ENCODE results near the gene DTNBP1. TPM values are rescaled to one million over a fixed set of nuclear protein-coding genes. Genes with fewer than 3 reads are reported as not detected.
"Not testable (repeated sequence)": the region's sequence is repeated elsewhere in the genome, so short reads cannot be mapped to it uniquely, and the experiment has no call there.

DTNBP1 gene
- total and polyA plus RNA-seq, 2 experiments from 2014 or later, result 9.2 to 41.6 TPM

DNA sequence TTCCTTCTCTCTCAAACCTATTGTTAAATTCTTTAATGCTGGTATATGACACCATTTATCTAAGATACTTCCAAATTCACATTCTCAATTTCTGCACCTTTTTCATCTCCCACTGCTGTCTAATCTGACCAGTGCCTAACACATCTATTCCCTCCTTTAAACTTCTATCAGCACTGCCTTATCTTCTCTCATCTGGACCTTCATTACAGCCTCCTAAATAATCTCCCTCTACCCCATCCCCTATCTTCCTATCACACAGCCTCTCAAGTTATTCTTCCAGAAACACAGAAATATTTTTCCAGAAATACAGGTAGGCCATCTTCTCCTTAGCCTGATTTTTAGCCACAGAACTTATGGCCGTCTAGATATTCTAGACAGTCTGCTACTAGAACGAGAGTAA lies 5.5 kb downstream of the DTNBP1 start:
- Histone ChIP-seq H3K27me3 (no peaks in the 10 kb centered on the region), H3K4me1 (ENCODE audit: low read depth) (no peaks in the 10 kb centered on the region), H3K36me3 (no peaks in the 10 kb centered on the region), H3K27ac (no peak overlapping the region), H3K4me3 (no peak overlapping the region), H3K9me3 (ENCODE audit: low read depth) (no peaks in the 10 kb centered on the region)
- DNase-seq (ENCODE audit: low read depth in 1 of 2, low spot score in 1 of 2), result no peak
- TF ChIP-seq, protein P1, sequence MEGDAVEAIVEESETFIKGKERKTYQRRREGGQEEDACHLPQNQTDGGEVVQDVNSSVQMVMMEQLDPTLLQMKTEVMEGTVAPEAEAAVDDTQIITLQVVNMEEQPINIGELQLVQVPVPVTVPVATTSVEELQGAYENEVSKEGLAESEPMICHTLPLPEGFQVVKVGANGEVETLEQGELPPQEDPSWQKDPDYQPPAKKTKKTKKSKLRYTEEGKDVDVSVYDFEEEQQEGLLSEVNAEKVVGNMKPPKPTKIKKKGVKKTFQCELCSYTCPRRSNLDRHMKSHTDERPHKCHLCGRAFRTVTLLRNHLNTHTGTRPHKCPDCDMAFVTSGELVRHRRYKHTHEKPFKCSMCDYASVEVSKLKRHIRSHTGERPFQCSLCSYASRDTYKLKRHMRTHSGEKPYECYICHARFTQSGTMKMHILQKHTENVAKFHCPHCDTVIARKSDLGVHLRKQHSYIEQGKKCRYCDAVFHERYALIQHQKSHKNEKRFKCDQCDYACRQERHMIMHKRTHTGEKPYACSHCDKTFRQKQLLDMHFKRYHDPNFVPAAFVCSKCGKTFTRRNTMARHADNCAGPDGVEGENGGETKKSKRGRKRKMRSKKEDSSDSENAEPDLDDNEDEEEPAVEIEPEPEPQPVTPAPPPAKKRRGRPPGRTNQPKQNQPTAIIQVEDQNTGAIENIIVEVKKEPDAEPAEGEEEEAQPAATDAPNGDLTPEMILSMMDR (IDR thresholded peaks at IDR 0.05; ENCODE audit: low read depth, low read length), result no peak

DNA sequence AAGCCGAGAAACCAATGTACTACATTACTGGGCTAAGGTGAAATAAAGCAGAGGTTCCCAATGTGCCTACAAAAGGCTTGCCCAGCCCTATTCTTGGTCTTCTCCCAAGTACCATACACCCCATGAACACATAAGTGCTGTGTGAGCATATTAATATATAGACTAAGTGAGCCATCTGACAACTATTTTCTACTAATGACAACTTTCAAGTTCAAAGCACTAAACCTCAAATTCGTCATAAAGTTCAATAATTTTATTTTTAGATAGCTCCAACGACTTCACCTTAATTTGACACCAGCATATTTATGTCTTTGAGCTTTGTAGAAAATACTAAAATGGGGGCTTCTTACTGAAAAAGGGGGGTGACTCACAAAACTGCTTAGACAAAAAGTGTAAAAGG lies 6.7 kb downstream of the DTNBP1 start:
- Histone ChIP-seq H3K4me3 (no peak overlapping the region), H3K9me3 (ENCODE audit: low read depth) (no peaks in the 10 kb centered on the region), H3K4me1 (ENCODE audit: low read depth) (no peaks in the 10 kb centered on the region), H3K27me3 (no peaks in the 10 kb centered on the region), H3K36me3 (no peaks in the 10 kb centered on the region), H3K27ac (no peak overlapping the region)
- DNase-seq (ENCODE audit: low read depth in 1 of 2, low spot score in 1 of 2), result no peak
- TF ChIP-seq, protein P1 (IDR thresholded peaks at IDR 0.05; ENCODE audit: low read depth, low read length), result no peak

DNA sequence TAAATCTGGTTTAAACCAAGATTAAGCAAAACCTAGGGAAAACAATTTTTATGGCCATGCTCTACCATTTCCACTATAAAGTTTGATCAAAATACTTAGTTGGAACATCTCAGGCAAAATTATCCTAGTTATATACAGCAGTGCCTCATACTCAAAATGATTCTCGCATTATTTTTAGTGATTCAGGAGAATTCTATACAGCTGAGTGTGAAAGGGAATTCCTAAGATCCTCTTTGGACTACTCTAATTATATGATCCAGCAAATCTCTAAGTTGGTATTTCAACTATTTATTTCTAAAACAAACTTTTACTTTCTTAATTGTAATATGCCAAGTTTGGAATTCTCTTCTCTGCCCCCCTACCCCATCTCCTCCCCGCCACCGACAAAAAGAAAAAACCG lies 8.6 kb downstream of the DTNBP1 start:
- Histone ChIP-seq H3K4me3 (no peak overlapping the region), H3K4me1 (ENCODE audit: low read depth) (no peaks in the 10 kb centered on the region), H3K27me3 (no peaks in the 10 kb centered on the region), H3K36me3 (peaks cover 3% of the 10 kb centered on the region), H3K27ac (no peak overlapping the region), H3K9me3 (ENCODE audit: low read depth) (no peaks in the 10 kb centered on the region)
- TF ChIP-seq, protein P1 (IDR thresholded peaks at IDR 0.05; ENCODE audit: low read depth, low read length), result no peak
- DNase-seq (ENCODE audit: low read depth in 1 of 2, low spot score in 1 of 2), result no peak

DNA sequence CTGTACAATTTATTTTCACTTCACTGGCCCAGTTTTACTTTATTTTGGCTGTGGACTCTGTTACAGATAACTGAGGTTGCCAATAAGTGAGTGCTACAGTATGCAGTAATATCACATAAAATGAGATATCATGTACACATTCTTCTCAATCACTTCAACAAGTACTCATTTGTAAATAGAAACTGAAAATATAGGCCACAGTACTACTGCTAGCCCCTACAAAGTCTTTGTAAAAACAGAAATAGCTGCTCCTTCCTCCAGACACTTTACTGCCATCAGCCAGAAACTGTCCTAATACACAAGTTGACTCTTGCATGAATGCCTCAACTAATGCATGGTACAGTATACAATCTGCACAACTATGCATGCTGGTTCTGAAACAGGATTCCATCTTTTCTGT lies 9.2 kb downstream of the DTNBP1 start:
- Histone ChIP-seq H3K4me1 (ENCODE audit: low read depth) (no peaks in the 10 kb centered on the region), H3K27me3 (no peaks in the 10 kb centered on the region), H3K4me3 (no peak overlapping the region), H3K9me3 (ENCODE audit: low read depth) (no peaks in the 10 kb centered on the region), H3K36me3 (peaks cover 3% of the 10 kb centered on the region), H3K27ac (no peak overlapping the region)
- TF ChIP-seq, protein P1 (IDR thresholded peaks at IDR 0.05; ENCODE audit: low read depth, low read length), result no peak
- DNase-seq (ENCODE audit: low read depth in 1 of 2, low spot score in 1 of 2), result no peak

DNA sequence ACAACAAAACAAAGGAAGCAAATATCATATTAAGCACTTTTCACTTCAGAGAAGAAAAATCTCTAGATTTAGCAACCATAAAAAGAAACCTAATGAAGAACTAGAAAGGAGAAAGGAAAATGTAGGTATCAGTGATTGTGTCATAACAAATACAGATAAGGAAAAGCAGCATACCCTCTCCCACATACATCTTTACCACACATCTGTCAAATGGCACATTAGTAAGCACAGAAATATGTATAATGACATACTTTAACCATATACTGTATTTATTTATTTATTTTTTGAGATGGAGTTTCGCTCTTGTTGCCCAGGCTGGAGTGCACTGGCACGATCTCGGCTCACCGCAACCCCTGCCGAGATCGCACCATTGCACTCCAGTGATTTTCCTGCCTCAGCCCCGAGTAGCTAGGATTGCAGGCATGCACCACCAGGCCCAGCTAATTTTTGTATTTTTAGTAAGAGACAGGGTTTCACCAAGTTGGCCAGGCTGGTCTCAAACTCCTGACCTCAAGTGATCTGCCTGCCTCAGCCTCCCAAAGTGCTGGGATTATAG lies 12.7 kb downstream of the DTNBP1 start:
- H3K4me1 ChIP-seq (ENCODE audit: low read depth); H3K27me3 ChIP-seq; H3K36me3 ChIP-seq; H3K27ac ChIP-seq; H3K9me3 ChIP-seq (ENCODE audit: low read depth); H3K4me3 ChIP-seq: not testable (repeated sequence)
- peak in 1 of 2 donors; percentile 67 for DNase-seq (ENCODE audit: low read depth in 1 of 2, low spot score in 1 of 2)

DNA sequence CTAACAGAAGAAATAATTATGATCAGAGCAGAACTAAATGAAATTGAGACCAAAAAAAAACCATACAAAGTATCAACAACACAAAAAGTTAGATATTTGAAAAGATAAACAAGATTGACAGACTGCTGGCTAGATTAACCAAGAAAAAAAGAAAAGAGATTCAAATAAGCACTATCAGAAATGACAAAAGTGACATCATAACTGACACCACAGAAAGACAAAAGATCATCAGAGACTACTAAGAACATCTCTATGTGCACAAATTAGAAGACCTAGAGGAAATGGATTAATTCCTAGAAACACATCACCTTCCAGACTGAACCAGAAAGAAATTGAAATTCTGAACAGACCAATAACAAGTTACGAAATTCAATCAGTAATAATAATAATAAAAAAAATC lies 17.9 kb downstream of the DTNBP1 start:
- TF ChIP-seq, protein P1 (IDR thresholded peaks at IDR 0.05; ENCODE audit: low read depth, low read length), result no peak
- no peak overlapping the region for H3K4me3 ChIP-seq
- no peak for DNase-seq (ENCODE audit: low read depth in 1 of 2, low spot score in 1 of 2)
- no peaks in the 10 kb centered on the region for H3K9me3 ChIP-seq (ENCODE audit: low read depth)
- H3K27ac ChIP-seq, result no peak overlapping the region
- peaks cover 3% of the 10 kb centered on the region for H3K36me3 ChIP-seq
- H3K4me1 ChIP-seq (ENCODE audit: low read depth), result no peaks in the 10 kb centered on the region
- no peaks in the 10 kb centered on the region for H3K27me3 ChIP-seq
